ENCODE data around the gene PIKFYVE.
"Not testable (repeated sequence)": the region's sequence is repeated elsewhere in the genome, so short reads cannot be mapped to it uniquely, and the experiment has no call there.

The PIKFYVE gene

GRCh38 chr2:208297961-208298360 is 31.9 kb downstream of the PIKFYVE start:
- no peak for DNase-seq (ENCODE audit: low read depth in 2 of 2)

- DNase-seq (ENCODE audit: low read depth in 2 of 2) = no peak
Measured at GRCh38 chr2:208300847-208301618, 35.0 kb downstream of the PIKFYVE start.

GRCh38 chr2:208304157-208304556 is 38.1 kb downstream of the PIKFYVE start:
- DNase-seq (ENCODE audit: low read depth in 2 of 2) = no peak

- no peak for DNase-seq (ENCODE audit: low read depth in 2 of 2)
Measured at GRCh38 chr2:208304695-208305094, 38.6 kb downstream of the PIKFYVE start.

DNA sequence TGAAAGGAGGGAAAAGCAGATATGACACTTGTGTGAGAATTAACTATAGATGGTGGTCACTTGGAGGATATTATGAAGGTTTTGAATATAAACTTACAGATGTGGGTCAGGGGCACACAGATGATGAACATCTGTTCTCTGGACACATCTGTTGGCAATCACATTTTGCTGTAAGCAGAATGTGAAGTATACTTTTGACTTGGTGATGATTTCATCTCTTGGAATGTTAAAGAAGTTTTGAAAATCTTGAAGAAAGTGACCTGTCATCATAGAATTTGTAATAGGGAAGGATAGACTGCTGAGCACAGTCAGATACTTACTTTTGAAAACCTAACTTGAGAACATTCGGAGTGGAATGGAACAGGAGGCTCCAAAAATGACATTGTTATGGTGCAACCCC is 40.2 kb downstream of the PIKFYVE start:
- DNase-seq (ENCODE audit: low read depth in 2 of 2) = no peak

DNA sequence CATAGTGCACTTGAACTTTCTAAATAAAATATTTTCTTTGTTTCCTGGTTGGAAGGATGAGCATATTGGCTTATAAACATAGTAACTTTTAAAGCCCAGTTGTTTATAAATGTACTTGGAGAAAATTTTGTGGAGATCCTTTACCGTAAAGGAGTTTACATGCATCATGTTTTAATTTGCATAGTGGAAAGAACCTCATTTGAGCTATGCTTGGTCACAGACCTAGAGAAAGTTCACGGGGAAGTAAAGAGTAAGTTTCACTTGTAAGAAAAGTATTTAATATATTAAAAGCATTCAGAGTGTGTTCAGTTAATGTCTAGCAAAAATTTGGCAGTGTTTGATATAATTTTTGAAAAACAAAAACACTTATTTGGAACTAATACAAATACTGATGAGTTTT is 45.3 kb downstream of the PIKFYVE start:
- no peak for DNase-seq (ENCODE audit: low read depth in 2 of 2)

DNA sequence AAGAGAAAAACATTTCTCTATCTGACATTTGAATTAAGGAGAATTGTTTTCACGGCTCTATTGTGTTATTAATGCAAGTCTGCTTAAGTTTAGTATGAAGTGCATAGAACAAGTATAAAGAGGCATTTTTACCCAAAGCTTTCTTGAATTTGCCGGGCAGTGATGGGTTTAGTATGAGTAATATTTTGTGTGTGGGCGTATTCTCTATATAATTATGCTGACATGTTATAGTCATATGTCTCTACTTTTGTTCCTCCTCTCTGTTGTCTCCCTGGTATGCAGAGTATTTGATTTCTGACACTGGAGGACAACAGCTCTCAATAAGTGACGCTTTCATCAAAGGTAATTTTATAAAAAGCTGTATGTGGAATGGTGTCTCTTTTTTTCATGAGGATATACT is 45.9 kb downstream of the PIKFYVE start:
- DNase-seq (ENCODE audit: low read depth in 2 of 2) = no peak

DNA sequence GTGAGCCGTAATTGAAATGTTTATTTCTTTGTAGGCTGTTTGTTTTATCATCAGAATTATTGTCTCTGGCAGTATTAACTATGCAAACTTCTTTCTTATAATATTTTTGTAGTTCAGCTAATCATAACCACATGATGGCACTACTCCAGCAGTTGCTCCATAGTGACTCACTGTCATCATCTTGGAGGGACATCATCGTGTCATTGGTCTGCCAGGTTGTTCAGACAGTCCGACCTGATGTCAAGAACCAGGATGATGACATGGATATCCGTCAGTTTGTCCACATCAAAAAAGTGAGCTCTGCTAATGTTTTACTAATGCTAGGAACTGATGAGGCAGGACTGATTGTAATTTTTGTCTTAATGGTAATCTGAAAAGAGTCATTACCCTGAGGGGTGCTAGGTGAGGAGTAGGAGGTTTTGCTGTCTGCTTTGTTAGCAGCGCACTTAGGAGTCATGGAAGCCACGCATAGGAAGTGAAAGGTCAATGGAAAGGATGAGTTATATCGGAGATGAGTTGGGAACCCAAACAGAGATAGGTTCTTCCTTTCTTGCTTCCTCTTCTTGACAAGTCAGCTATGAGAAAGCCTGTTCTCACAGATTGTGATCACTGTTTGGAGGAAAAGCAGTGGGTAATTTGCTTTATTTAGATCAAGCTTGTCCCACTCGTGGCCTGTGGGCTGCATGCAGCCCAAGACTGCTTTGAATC is 49.2 kb downstream of the PIKFYVE start:
- DNase-seq (ENCODE audit: low read depth in 2 of 2) = no peak

DNA sequence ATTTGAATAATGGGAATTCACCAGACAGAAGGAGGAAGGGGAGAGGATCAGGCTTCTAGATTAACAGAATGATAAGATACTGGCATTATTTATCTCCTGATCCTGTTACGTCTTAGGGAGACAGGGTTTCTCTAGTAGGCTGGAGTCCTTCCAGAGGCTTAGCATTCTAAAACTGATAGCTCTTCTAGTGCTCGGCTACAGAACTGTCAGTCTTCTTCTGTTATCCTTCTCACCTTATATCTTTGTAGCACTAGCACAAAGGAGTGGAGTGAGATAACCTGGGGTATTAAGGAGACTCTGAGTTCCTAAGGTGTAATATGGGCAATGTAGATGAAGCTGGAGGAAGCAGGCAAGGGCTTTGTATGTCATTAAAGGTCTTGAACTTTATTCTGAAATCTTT is 52.1 kb downstream of the PIKFYVE start:
- no peak for DNase-seq (ENCODE audit: low read depth in 2 of 2)

- DNase-seq (ENCODE audit: low read depth in 2 of 2) = no peak
Measured at GRCh38 chr2:208319391-208319790, 53.3 kb downstream of the PIKFYVE start.

GRCh38 chr2:208320686-208321085 is 54.6 kb downstream of the PIKFYVE start:
- no peak for DNase-seq (ENCODE audit: low read depth in 2 of 2)

DNA sequence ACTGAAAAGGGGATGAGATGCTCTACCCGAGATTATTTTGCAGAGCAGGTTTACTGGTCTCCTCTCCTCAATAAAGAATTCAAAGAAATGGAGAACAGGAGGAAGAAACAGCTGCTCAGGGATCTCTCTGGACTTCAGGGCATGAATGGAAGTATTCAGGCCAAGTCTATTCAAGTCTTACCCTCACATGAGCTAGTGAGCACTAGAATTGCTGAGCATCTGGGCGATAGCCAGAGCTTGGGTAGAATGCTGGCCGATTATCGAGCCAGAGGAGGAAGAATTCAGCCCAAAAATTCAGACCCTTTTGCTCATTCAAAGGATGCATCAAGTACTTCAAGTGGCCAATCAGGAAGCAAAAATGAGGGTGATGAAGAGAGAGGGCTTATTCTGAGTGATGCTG is 60.0 kb downstream of the PIKFYVE start:
- no peak for DNase-seq (ENCODE audit: low read depth in 2 of 2)

GRCh38 chr2:208329485-208329884 is 63.4 kb downstream of the PIKFYVE start:
- no peak for DNase-seq (ENCODE audit: low read depth in 2 of 2)

DNA sequence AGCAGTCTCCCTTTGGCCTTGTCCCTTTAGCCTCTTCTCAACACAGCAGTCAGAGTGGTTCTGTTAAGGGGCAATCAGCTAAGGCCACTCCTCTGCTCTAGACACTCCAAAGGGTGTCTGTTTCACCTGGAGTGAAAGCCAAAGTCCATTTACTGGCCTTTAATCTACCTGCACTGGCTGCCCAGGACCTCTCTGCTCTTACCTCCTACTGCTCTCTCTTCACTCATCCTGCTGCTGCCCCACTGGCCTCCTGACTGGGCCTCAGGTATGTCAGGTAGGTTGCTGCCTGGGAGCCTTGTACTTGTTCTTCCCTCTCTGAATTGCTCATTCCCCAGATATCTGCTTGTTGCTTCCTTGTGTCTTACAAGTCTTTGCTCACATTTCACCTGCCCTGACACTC is 68.2 kb downstream of the PIKFYVE start:
- no peak for DNase-seq (ENCODE audit: low read depth in 2 of 2)

GRCh38 chr2:208346756-208347155 is 80.7 kb downstream of the PIKFYVE start:
- no peak for DNase-seq (ENCODE audit: low read depth in 2 of 2)

GRCh38 chr2:208350610-208351009 is 84.6 kb downstream of the PIKFYVE start:
- DNase-seq (ENCODE audit: low read depth in 2 of 2) = no peak

GRCh38 chr2:208352644-208353567 is 86.9 kb downstream of the PIKFYVE start:
- DNase-seq (ENCODE audit: low read depth in 2 of 2) = no peak

DNA sequence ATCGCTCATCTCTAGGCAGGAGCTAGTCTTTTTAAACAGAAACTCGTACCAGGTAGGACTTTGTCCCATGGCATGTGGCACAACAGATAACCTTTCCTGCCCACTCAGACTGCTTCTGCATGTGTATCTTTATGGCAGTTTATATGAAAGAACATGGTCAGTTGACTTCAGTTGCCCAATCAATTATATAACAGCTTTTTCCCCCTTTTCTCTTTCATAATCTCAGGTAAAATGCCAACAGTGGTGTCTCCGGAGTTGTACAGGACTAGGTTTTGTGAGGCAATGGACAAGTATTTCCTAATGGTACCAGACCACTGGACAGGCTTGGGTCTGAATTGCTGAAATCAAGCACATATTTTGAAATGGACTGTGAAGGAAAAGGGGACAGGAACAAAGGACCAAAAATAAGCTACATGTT is 88.9 kb downstream of the PIKFYVE start:
- DNase-seq (ENCODE audit: low read depth in 2 of 2) = no peak

DNA sequence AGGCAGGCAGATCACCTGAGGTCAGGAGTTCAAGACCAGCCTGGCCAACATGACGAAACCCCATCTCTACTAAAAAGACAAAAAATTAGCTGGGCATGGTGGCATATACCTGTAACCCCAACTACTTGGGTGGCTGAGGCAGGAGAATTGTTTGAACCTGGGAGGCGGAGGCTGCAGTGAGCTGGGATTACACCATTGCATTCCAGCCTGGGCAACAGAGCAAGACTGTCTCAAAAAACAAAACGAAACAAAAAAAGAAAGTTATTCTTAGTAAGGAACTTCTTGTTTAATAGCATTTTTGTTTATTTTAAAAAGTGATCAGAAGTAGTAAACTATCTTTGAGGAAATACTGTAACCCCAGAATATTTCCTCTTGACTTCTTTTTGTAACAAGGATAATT is 90.4 kb downstream of the PIKFYVE start:
- DNase-seq (ENCODE audit: low read depth in 2 of 2) = not testable (repeated sequence)

DNA sequence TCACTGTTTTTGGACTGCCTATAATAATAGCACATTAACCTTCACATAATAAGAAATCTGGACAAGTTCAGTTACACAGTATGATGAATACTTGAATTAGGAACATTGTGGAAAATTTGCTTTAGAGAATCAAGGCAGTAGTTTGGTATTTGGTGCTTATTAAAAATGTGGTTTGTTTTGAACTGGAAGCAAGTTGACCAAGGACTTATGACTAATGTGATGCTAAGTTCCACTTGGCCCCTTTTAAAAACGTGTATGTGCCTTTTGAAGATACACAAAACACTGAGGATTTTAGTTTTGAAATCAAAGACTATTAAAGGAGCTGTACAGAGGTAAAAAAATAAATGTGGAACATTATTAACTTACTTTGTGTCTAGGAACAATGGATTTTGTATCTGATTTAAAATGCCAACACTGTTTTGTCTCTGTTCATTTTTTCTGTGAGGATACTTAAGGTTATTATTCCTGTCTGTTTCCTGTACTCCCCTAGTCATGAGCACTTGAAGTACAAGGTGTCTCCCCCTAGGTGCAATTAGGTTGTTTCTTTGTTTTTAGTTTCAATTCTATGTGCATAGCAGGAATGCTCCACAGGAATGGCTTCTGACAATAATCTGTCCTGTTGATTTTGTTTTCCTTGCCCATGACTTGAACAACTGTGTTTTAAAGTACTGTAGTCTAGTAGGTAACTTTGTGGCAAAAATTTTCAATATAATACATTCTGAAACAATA is 91.0 kb downstream of the PIKFYVE start:
- DNase-seq (ENCODE audit: low read depth in 2 of 2) = no peak

- no peak for DNase-seq (ENCODE audit: low read depth in 2 of 2)
Measured at GRCh38 chr2:208358758-208359631, 92.9 kb downstream of the PIKFYVE start.

Data from stimulated activated CD4-positive, alpha-beta T cell treated with anti-CD3 and anti-CD28 coated beads, Interleukin-4, amount 100 ng/mL, for 48 hours (primary cell).